Measurements from ENCODE around the gene ANKMY2.

- TF ChIP-seq CTCF (IDR thresholded peaks at IDR 0.05; ENCODE audit: poor library complexity, severe bottlenecking) (no peak), TAF1 (IDR thresholded peaks at IDR 0.05; ENCODE audit: low read depth) (no peak), EZH2 (IDR thresholded peaks at IDR 0.05; ENCODE audit: borderline replicate concordance, insufficient read depth, low read length, poor library complexity, severe bottlenecking) (no peak), EP300 (conservative IDR thresholded peaks at IDR 0.05; ENCODE audit: poor library complexity, severe bottlenecking) (no peak), RAD21 (conservative IDR thresholded peaks at IDR 0.05) (no peak), POLR2AphosphoS5 (IDR thresholded peaks at IDR 0.05) (no peak), REST (IDR thresholded peaks at IDR 0.05; ENCODE audit: borderline replicate concordance) (no peak), SMC3 (conservative IDR thresholded peaks at IDR 0.05; ENCODE audit: poor library complexity) (no peak), MXI1 (conservative IDR thresholded peaks at IDR 0.05; ENCODE audit: poor library complexity, severe bottlenecking) (no peak)
Observed at GRCh38 chr7:16691241-16691640, 45.7 kb upstream of the ANKMY2 start.
